ENCODE data around the gene NXT2. TPM values are rescaled to one million over a fixed set of nuclear protein-coding genes. Genes with fewer than 3 reads are reported as not detected.

The NXT2 gene
- total RNA-seq, 1 donor from 2014 or later = 9.3 TPM

DNA sequence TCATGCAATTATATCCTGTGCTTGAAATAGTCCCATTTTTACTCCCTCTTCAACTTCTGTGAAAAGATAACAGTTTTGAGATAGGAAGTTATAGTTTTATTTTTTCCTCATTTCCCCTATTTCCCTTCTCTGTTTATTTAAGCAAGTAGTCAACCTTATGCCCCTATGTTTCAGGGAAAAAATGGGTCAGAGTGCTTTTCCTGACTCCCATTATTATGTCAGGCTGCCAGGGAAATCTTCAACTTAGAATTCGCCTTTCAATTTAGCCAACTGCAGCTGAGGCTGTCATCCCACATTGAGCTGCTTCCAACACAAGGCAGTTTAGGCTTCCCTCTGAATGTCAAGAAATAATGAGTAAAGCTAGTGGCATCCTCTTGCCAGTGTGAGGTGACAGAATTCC is 42.3 kb downstream of the NXT2 start:
- H3K27ac ChIP-seq = no peak overlapping the region
- no peaks in the 10 kb centered on the region for H3K4me1 ChIP-seq
- DNase-seq = no peak
- H3K36me3 ChIP-seq = no peaks in the 10 kb centered on the region
- no peak overlapping the region for H3K4me3 ChIP-seq
- H3K27me3 ChIP-seq = no peaks in the 10 kb centered on the region
- no peak for TF ChIP-seq CTCF (IDR thresholded peaks at IDR 0.05)
- intact Hi-C loops (cut with DNase I) = no loop called here
- ATAC-seq = no peak
- H3K9me3 ChIP-seq = no peaks in the 10 kb centered on the region

DNA sequence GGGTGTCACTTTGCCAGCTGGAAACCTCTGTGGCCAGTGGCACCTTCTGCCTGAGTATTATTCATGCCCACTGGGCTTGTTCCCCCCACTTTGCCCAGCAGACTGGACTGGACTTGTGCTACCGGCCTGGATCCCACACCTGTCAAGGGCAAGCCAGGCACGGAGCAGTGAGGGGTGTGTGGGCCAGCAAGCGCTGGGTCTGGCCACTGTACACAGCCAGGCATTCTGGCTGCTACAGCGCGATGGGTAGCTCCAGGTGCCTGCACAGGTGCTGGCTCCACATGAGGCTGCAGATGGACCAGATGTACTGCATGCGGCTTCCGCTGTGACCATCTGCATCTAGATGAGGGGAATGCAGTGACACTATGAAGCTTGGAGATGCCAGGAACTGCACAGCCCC is 48.8 kb downstream of the NXT2 start:
- H3K27ac ChIP-seq = no peak overlapping the region
- DNase-seq (no peak), ATAC-seq (no peak)
- intact Hi-C loops (cut with DNase I) = no loop called here
- no peaks in the 10 kb centered on the region for H3K9me3 ChIP-seq
- no peak overlapping the region for H3K4me3 ChIP-seq
- no peaks in the 10 kb centered on the region for H3K36me3 ChIP-seq
- no peaks in the 10 kb centered on the region for H3K27me3 ChIP-seq
- H3K4me1 ChIP-seq = no peaks in the 10 kb centered on the region
- TF ChIP-seq CTCF (IDR thresholded peaks at IDR 0.05) = no peak

- H3K27ac ChIP-seq = no peak overlapping the region
- no peak for DNase-seq
- no peaks in the 10 kb centered on the region for H3K4me1 ChIP-seq
- no peaks in the 10 kb centered on the region for H3K27me3 ChIP-seq
- ATAC-seq = no peak
- no peak for TF ChIP-seq CTCF (IDR thresholded peaks at IDR 0.05)
- no peaks in the 10 kb centered on the region for H3K9me3 ChIP-seq
- intact Hi-C loops (cut with DNase I) = no loop called here
- no peaks in the 10 kb centered on the region for H3K36me3 ChIP-seq
- no peak overlapping the region for H3K4me3 ChIP-seq
Measured at GRCh38 chrX:109590176-109590575, 53.5 kb downstream of the NXT2 start.

Other genes starting within 250 kb of the NXT2 start
- gene GUCY2F, start 54.8 kb upstream of the NXT2 start, total RNA-seq = 0.12 TPM
- not detected for gene KCNE5, start 88.3 kb downstream of the NXT2 start, total RNA-seq
- 140 TPM for gene ACSL4, start 196.4 kb downstream of the NXT2 start, total RNA-seq